RWPE2 (cell line): ENCODE measurements around the gene NCR3LG1.

Experiments
- ATAC-seq: fragments of 200-7000 bp; cut with Tn5 transposase; 3 replicates; pipeline ENCODE4 v1.9.1; 2021; ENCODE audit warnings: low read depth
- DNase-seq: peaks from one replicate; pipeline ENCODE4 v3.0.0-alpha.2; 2020; ENCODE audit warnings: low spot score
- H3K27ac ChIP-seq: fragments of 450-650 bp; 2 replicates; pipeline ENCODE4 v1.5.1; 2017; ENCODE audit warnings: mild to moderate bottlenecking; ENCODE audit not compliant: poor library complexity, severe bottlenecking
- H3K27me3 ChIP-seq: fragments of 250-450 bp; sonication (Bioruptor Pico); 2 replicates; pipeline ENCODE4 v1.5.1; 2021; ENCODE audit warnings: mild to moderate bottlenecking, moderate library complexity; ENCODE audit not compliant: insufficient read depth, poor library complexity, severe bottlenecking
- H3K36me3 ChIP-seq: fragments of 250-450 bp; sonication (Bioruptor Pico); 2 replicates; pipeline ENCODE4 v1.5.1; 2020; ENCODE audit warnings: low read depth, mild to moderate bottlenecking, moderate library complexity
- H3K4me1 ChIP-seq: fragments of 250-450 bp; sonication (Bioruptor Pico); 2 replicates; pipeline ENCODE4 v1.5.1; 2021; ENCODE audit warnings: mild to moderate bottlenecking, moderate library complexity; ENCODE audit not compliant: insufficient read depth, poor library complexity, severe bottlenecking
- H3K4me3 ChIP-seq: fragments of 250-450 bp; sonication (Bioruptor Pico); 2 replicates; pipeline ENCODE4 v1.5.1; 2021; ENCODE audit warnings: mild to moderate bottlenecking, moderate library complexity; ENCODE audit not compliant: severe bottlenecking
- H3K9me3 ChIP-seq: fragments of 250-450 bp; sonication (Bioruptor Pico); 2 replicates; pipeline ENCODE4 v1.5.1; 2021; ENCODE audit warnings: mild to moderate bottlenecking, moderate library complexity; ENCODE audit not compliant: severe bottlenecking
- CTCF ChIP-seq: fragments of 450-650 bp; IDR thresholded peaks from one replicate; pipeline ENCODE4 v1.5.1; 2017; ENCODE audit warnings: mild to moderate bottlenecking, moderate library complexity; ENCODE audit not compliant: poor library complexity, severe bottlenecking

NCR3LG1 gene

DNA sequence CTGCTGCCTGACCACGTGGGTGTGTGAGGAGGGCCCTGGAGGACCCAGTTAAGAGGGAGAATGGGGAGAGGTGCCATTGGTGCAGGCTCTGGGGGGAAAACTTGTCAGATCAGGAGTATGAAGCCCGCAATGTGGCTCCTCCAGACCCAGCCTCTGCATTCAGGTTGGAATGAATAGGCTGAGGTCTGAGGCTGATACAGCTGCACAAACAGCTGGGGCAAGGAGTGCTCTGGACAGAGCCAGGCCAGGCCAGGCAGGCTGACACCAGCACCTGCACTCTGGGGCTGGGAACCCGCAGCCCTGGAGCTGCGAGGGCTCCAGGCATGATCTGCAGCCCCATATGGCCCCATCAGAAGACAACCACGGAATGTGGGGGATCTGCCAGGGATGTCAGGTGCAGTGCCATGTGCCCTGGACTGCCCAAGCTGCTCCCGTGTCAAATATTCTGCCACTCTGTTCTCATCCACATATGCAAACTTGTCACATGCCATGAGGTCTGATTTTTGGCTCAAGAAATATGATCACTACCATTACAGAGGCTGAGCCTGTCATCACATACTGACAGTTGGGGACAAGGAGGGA, 64.0 kb downstream of the NCR3LG1 start:
- DNase-seq (no peak), ATAC-seq (0 out of 3 replicates have a peak, but pooled peaks have one; percentile 13)
- no peaks in the 10 kb centered on the region for H3K4me1 ChIP-seq
- peaks cover 13% of the 10 kb centered on the region for H3K27me3 ChIP-seq
- no peak for TF ChIP-seq CTCF
- no peak overlapping the region for H3K4me3 ChIP-seq
- no peak overlapping the region for H3K27ac ChIP-seq
- H3K36me3 ChIP-seq: no peaks in the 10 kb centered on the region
- no peaks in the 10 kb centered on the region for H3K9me3 ChIP-seq

DNA sequence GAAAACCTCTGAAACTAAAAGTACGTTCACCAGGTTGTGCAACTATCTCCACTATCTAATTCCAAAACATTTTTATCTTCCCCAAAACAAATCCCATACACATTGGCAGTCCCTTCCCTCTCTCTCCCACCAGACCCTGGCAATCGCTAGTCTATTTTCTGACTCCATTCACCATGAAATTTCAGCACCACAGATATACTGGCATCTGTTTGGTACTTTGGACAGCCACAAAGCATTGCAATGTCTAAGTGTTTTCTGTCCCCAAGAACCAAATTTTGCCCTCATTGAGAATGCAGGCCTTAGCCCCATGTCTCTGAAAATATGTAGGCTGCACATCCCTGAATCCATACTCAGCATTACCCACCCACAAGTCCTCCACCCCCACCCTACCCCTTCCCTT, 64.9 kb downstream of the NCR3LG1 start:
- H3K27ac ChIP-seq: no peak overlapping the region
- DNase-seq (no peak), ATAC-seq (no peak)
- no peaks in the 10 kb centered on the region for H3K36me3 ChIP-seq
- peaks cover 15% of the 10 kb centered on the region for H3K27me3 ChIP-seq
- H3K4me1 ChIP-seq: no peaks in the 10 kb centered on the region
- no peak for TF ChIP-seq CTCF
- no peak overlapping the region for H3K4me3 ChIP-seq
- H3K9me3 ChIP-seq: no peaks in the 10 kb centered on the region

GRCh38 chr11:17418444-17419081, 67.0 kb downstream of the NCR3LG1 start:
- no peaks in the 10 kb centered on the region for H3K4me1 ChIP-seq

DNA sequence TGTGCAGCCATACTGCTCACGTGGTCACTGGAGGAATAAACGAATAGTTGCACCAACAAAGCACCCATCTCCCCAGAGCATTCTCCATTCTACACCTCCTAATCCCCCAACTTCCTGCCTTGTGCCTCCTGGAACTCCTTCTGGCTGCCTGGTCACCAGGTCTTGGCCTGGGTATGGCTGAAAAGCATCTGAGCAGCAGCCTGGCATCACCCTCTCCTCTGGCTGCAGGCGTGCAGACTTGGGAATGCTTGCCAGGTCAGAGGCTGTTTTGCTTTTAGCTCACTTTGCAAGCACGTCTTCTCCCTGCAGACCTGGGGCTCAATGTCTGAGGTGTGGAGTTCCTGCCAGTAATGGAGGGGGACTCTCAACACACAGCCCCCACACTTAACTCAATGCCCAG, 70.2 kb downstream of the NCR3LG1 start:
- ATAC-seq: no peak
- H3K9me3 ChIP-seq: no peaks in the 10 kb centered on the region
- no peaks in the 10 kb centered on the region for H3K4me1 ChIP-seq
- peaks cover 15% of the 10 kb centered on the region for H3K27me3 ChIP-seq
- TF ChIP-seq CTCF: no peak
- DNase-seq: no peak
- no peak overlapping the region for H3K27ac ChIP-seq
- H3K4me3 ChIP-seq: no peak overlapping the region
- no peaks in the 10 kb centered on the region for H3K36me3 ChIP-seq

More at GRCh38 chr11:17418444-17419081, 67.0 kb downstream of the NCR3LG1 start:
- TF ChIP-seq CTCF: no peak
- Histone ChIP-seq H3K9me3 (no peaks in the 10 kb centered on the region), H3K36me3 (no peaks in the 10 kb centered on the region), H3K27ac (no peak overlapping the region), H3K27me3 (peaks cover 15% of the 10 kb centered on the region), H3K4me3 (no peak overlapping the region)
- DNase-seq: no peak
- no peak for ATAC-seq
